ENCODE measurements around the gene PTH1R. TPM values are rescaled to one million over a fixed set of nuclear protein-coding genes. Genes with fewer than 3 reads are reported as not detected.

The PTH1R gene
- total RNA-seq, 1 experiment from 2014 or later: not detected

DNA sequence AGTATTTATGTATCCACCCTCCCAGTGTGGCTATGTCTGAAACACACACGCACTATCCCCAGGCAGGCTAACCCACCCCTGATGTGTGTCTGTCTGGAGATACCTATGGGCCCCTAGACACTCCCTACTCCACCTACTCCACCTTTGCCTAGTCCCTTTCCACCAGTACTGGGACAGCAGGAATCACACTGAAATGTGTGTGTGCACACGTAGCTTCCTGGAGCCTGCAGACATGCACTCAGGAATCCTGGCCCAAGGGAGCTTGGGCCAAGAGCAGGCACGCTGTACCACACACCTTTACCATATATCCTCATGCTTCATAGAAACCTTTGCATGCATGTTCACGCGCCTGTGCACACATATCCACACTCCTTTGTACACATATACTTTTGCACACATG, 6.9 kb upstream of the PTH1R start:
- no peak for TF ChIP-seq CTCF (IDR thresholded peaks at IDR 0.05; ENCODE audit: unreplicated experiment)
- Mint-ChIP-seq H3K9me3 (ENCODE audit: low read depth, unreplicated experiment) (no peaks in the 10 kb centered on the region), H3K27me3 (ENCODE audit: unreplicated experiment) (peaks cover 51% of the 10 kb centered on the region), H3K4me1 (ENCODE audit: low read depth, unreplicated experiment) (no peaks in the 10 kb centered on the region), H3K36me3 (ENCODE audit: insufficient read depth, unreplicated experiment) (no peaks in the 10 kb centered on the region), H3K4me3 (ENCODE audit: low read depth, unreplicated experiment) (no peak overlapping the region), H3K27ac (ENCODE audit: unreplicated experiment) (no peak overlapping the region)
- BruUV-seq (replicated peaks): no TSS peak
- CTCF ChIA-PET: interaction anchor here (1.2 to 1.4 kb wide), 2 partner anchors 8 to 24 kb away, joined by 3 to 4 read pairs; partner anchors contain the start of gene MYL3
- intact Hi-C loops (cut with micrococcal nuclease; ENCODE audit: unreplicated experiment): no loop called here
- no peak for DNase-seq

DNA sequence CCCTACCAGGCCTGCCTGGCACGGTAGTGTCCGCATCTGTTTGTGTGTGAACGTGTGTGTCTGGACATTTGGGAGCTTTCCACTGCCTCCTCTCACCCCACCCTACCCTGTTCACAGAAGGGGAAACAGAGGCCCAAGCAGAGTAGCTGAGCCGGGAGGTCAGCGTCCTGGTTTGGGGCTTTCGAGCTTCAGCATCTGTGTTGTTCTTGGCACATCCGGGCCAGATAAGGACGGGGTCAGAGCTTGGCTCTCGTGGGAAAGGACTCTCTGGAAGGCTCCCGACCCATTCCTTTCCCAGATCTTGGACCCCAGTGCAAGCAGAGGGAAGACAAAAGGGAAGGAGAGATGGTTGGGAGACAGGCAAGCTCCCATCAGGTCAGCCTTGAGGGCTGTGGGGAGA, 6.3 kb upstream of the PTH1R start:
- no TSS peak for BruUV-seq (replicated peaks)
- intact Hi-C loops (cut with micrococcal nuclease; ENCODE audit: unreplicated experiment): no loop called here
- no peak for TF ChIP-seq CTCF (IDR thresholded peaks at IDR 0.05; ENCODE audit: unreplicated experiment)
- Mint-ChIP-seq H3K36me3 (ENCODE audit: insufficient read depth, unreplicated experiment) (no peaks in the 10 kb centered on the region), H3K27ac (ENCODE audit: unreplicated experiment) (no peak overlapping the region), H3K27me3 (ENCODE audit: unreplicated experiment) (peaks cover 51% of the 10 kb centered on the region), H3K9me3 (ENCODE audit: low read depth, unreplicated experiment) (no peaks in the 10 kb centered on the region), H3K4me3 (ENCODE audit: low read depth, unreplicated experiment) (no peak overlapping the region), H3K4me1 (ENCODE audit: low read depth, unreplicated experiment) (no peaks in the 10 kb centered on the region)
- CTCF ChIA-PET: interaction anchor here (1.2 to 1.4 kb wide), 2 partner anchors 8 to 23 kb away, joined by 3 to 4 read pairs; partner anchors contain the start of gene MYL3
- DNase-seq: no peak

GRCh38 chr3:46873521-46873920, 4.0 kb upstream of the PTH1R start:
- no peak overlapping the region for H3K4me3 Mint-ChIP-seq (ENCODE audit: low read depth, unreplicated experiment)
- BruUV-seq (replicated peaks): no TSS peak
- H3K4me1 Mint-ChIP-seq (ENCODE audit: low read depth, unreplicated experiment): peaks cover under 1% of the 10 kb centered on the region
- CTCF ChIA-PET: no interaction called here
- no peaks in the 10 kb centered on the region for H3K9me3 Mint-ChIP-seq (ENCODE audit: low read depth, unreplicated experiment)
- no peak for TF ChIP-seq CTCF (IDR thresholded peaks at IDR 0.05; ENCODE audit: unreplicated experiment)
- DNase-seq: no peak
- H3K27me3 Mint-ChIP-seq (ENCODE audit: unreplicated experiment): peaks cover 50% of the 10 kb centered on the region
- intact Hi-C loops (cut with micrococcal nuclease; ENCODE audit: unreplicated experiment): no loop called here
- no peak overlapping the region for H3K27ac Mint-ChIP-seq (ENCODE audit: unreplicated experiment)
- H3K36me3 Mint-ChIP-seq (ENCODE audit: insufficient read depth, unreplicated experiment): no peaks in the 10 kb centered on the region

DNA sequence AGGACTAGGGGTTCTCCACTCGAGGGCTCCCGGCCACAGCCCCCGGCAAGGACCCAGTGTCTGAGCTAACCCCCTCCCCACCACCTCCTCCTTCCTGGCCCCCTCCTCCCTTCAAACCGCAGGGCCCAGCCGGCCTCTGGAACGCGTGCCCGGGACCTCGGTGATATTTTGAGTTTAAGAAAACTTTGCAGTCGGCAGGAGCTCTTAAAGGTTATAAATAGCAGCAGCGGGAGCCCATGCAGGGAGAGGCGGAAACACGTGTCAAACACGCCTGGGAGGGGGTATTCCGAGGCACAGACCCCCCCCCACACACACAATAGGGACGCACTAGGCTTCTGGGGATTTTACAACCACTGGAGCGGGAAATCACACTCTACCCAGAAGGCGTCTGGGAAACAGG, 3.1 kb upstream of the PTH1R start:
- intact Hi-C loops (cut with micrococcal nuclease; ENCODE audit: unreplicated experiment): no loop called here
- DNase-seq: no peak
- Mint-ChIP-seq H3K27ac (ENCODE audit: unreplicated experiment) (no peak overlapping the region), H3K27me3 (ENCODE audit: unreplicated experiment) (peaks cover 41% of the 10 kb centered on the region), H3K9me3 (ENCODE audit: low read depth, unreplicated experiment) (no peaks in the 10 kb centered on the region), H3K4me3 (ENCODE audit: low read depth, unreplicated experiment) (no peak overlapping the region), H3K36me3 (ENCODE audit: insufficient read depth, unreplicated experiment) (no peaks in the 10 kb centered on the region), H3K4me1 (ENCODE audit: low read depth, unreplicated experiment) (peaks cover 8% of the 10 kb centered on the region)
- CTCF ChIA-PET: no interaction called here
- no peak for TF ChIP-seq CTCF (IDR thresholded peaks at IDR 0.05; ENCODE audit: unreplicated experiment)
- BruUV-seq (replicated peaks): no TSS peak
